Right kidney (tissue), 9 donors: Measurements from ENCODE around the gene PPP1R3A.
"Not testable (repeated sequence)": the region's sequence is repeated elsewhere in the genome, so short reads cannot be mapped to it uniquely, and the experiment has no call there.

Experiments
- DNase-seq: peaks from one replicate; pipeline ENCODE4 v3.0.0-alpha.2; 2016
- long read RNA-seq, 8 donors: transcript quantifications; one replicate each; lab custom pipeline, GENCODE V29; 2026

The PPP1R3A gene
- long read RNA-seq, donor 1: 0 reads
- long read RNA-seq, donor 2: 0 reads
- long read RNA-seq, donor 3: 0 reads
- long read RNA-seq, donor 4: 0 reads
- long read RNA-seq, donor 5: 0 reads
- long read RNA-seq, donor 6: 0 reads
- long read RNA-seq, donor 7: 0 reads
- long read RNA-seq, donor 8: 0 reads

DNA sequence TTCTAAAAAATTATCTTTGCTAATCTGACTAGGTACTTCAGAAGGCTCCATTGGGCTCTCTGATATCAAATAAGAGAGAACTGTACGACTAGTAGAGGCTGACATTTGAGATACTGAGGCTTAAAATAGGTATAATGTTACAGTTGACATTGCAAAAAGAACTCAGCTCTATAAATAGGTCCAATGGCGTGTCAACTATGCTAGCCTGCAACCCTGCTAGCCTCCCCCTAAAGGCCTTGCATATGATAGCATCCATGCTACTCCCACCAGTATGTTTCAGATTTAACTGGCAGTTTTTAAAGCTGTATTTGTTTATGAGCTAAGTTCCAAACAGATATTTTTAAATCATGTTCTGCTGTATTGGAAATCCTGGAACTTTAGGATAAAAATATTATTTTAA is at the start of gene PPP1R3A:
Gene PPP1R3A, minus strand, starts transcription at position 64 of the 400 bp plus-strand sequence. Its CDS starts 13 bp downstream, at position 51.
- DNase-seq: no peak

DNA sequence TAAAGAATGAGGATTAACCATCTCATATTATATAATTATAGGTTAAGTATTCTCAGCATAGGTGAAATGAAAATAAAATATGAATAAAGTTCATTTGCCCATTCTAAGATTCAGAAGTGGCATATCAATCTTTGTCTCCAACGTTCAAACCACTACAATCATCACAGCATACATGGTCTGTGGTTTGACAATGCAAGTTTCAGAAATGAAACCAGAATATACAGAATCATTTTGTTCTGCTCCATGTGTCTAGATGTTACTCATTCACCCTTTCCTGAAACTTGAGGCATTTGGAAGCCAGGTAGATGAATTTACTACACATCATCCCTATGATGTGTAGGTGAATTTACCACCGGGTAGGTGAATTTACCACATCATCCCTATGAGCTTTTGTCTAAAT is 44.5 kb upstream of the PPP1R3A start:
- no peak for DNase-seq

- no peak for DNase-seq
These were observed 41.1 kb upstream of the PPP1R3A start for GRCh38 chr7:113959910-113960309.

DNA sequence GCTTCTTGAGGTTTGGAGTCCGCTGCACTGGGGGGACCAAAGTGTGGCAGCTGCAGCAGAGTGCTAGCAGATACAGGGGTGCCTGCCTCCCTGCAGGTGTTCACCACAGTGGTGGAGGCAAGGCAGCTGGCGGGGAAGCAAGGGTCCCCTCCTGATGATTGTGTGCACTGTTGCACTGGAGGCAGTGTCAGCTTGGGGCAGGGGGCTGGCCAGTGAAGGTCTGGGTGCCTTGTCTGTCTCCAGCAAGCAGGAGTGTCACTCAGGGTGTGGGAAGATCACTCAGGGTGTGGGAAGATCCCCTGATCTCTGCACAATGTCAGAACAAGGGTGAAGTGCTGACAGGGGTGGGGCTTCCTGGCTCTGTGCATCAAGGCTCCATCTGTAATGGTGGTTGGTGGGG is 36.3 kb upstream of the PPP1R3A start:
- no peak for DNase-seq

DNA sequence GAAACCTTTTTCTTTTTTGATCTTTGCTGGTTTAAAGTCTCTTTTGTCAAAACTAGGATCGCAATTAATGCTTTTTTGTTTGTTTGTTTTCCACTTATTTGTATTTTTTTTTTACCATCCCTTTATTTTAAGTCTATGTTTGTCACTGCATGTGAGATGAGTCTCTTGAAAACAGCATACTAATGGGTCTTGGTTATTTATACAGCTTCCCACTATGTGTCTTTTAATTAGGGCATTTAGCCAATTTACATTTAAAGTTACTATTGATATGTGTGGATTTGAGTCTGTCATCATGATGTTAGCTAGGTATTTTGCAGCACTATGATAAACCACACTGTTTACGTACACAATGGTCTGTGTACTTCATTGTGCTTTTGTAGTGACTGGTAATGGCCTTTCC is 34.7 kb upstream of the PPP1R3A start:
- no peak for DNase-seq

- no peak for DNase-seq
These were observed 26.5 kb upstream of the PPP1R3A start for GRCh38 chr7:113945018-113945938.

GRCh38 chr7:113936982-113937381 is 18.2 kb upstream of the PPP1R3A start:
- DNase-seq: no peak

- DNase-seq: no peak
These were observed 17.7 kb upstream of the PPP1R3A start for GRCh38 chr7:113936535-113936934.

- DNase-seq: not testable (repeated sequence)
These were observed 10.6 kb upstream of the PPP1R3A start for GRCh38 chr7:113929389-113929788.

DNA sequence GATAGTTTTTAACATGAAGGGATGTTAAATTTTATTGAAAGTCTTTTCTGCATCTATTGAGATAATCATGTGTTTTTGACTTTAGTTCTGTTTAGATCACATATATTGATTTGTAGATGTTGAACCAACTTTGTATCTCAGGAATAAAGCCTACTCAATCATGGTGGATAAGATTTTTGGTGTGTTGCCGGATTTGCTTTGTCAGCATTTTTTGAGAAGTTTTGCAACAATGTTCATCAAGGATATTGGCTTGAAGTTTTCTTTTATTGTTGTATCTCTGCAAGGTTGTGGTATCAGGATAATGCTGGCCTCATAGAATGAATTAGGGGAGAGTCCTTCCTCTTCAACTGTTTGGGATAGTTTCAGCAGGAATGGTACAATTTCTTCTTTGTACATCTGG is 9.3 kb upstream of the PPP1R3A start:
- no peak for DNase-seq

DNA sequence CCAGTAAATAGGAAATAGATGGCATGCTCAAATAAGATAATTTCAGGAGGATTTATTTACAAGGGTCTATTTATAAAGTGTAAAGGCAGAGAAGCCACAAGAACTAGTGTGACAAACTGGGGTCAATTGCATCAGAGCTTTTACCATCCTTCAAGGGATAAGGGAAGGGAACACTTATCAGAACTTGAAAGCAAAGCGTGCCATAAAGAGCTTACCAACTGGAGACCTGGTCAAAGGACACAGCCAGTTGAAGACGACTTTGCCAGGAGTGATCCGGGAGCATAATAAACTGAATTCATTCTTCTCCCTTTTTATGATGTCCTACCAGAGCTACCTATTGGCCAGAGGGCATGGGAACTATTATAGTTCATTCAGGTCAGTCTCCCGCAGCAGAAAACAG is 3.2 kb upstream of the PPP1R3A start:
- no peak for DNase-seq

GRCh38 chr7:113921363-113921762 is 2.6 kb upstream of the PPP1R3A start:
- DNase-seq: no peak

DNA sequence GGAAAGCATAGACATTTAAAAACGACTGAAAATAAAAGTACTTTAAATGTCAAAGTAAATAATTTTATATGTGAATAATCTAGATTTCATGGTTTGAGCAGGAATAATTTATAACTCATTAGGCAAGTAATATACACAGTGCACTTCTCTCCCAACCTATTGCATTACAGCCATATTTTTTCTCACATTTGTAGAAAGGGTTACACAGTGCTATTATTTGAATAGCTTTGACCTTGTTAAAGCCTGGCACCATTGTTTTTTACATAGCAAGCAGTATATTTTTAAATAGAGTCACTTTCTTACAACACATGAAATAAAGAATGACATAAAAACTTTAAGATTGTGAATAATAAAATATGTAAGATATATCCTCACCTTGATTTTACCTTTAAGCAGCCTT is 969 bp downstream of the PPP1R3A start:
- no peak for DNase-seq

GRCh38 chr7:113915956-113916355 is 2.9 kb downstream of the PPP1R3A start:
- DNase-seq: no peak

DNA sequence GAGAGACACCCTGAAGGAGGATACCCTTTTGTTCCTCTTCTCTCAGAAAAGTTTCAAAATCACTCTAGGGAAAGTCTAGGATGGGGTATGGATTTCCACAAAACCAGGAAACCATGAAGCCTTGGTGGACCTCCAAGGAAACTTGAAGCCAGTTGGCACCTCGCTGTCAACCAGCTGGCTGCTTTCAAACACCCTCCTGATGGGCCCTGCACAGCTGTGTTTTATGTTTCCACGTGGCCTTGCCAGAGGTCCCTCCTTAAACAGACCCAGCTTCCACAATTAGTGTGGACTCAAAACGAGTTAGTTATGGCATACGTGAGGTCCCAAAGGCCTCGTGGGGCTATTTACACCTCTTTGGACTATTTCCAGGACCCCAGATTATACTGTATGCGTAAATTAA is 5.9 kb downstream of the PPP1R3A start:
- DNase-seq: no peak

DNA sequence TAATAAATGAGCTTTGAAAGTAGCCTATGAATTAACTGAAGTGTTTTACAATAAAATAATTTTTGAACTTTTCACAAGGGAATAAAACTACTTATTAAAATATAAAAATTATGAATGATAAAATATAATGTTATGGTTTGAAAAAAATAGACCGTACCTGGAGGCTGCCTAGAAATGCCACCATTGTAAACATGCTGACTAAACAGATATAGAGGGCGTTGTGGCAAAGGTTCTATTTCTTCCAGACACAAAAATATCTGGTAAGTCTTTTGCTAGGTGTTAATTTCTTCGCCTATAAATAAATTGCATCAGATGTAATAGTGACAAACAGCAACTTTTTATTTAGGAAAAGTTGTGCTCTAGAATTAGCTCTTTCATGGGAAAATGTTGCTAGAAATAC is 11.2 kb downstream of the PPP1R3A start:
- no peak for DNase-seq

DNA sequence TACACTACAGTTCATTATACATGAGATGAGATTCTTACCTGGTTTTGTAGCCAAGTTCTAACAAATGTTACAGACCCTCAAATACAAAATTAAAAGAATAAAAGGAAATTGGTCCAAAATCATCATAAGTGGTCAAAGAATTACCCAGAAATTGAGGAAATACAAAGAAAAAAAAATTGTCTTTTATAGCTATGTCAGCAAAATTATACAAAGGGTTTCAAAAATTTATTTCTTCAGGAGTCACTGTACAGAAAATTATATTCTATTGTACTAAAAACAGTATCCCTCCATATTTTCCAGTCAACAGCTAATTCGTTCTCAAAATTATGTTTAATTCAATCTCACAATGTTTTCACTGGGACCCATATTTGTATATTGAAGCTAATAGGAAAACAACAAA is 14.3 kb downstream of the PPP1R3A start:
- DNase-seq: no peak

DNA sequence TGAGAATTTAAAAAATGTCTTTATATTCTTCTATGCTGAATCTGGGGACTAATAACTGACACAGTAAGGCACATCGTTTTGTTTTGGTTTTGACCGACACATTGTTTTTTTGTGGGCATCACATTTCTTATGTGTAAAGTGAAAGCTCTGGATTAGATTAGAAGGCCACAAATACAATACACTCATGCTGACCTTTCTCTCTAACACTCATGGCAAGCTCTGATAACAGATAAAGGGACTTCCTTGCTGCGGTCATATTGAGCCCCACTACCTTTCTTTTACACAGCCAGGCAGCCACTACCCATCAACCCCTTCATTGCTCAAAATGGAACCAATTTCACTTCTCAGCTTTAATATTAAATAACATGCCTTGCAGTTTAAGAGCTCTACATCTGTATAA is 26.0 kb downstream of the PPP1R3A start:
- no peak for DNase-seq

DNA sequence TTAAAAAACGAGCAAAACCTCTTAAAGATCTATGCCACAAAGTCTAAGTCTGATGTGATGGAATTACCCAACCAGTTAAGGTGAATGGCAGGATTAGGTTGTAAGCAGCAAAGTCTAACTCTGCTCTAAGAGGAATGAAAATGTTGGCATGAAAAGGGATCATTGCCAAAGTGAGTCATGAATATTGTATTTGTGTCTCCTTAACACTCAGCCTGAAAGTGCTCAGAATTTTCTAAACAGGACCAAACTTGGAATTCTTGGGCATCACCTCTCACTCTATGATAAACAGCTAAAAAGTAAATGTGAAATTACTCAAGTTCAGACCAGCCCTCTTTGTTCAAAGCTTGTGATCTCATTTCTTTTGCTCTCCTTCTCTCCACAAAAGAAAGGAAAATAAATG is 27.0 kb downstream of the PPP1R3A start:
- no peak for DNase-seq

- DNase-seq: no peak
These were observed 27.8 kb downstream of the PPP1R3A start for GRCh38 chr7:113891031-113891350.

DNA sequence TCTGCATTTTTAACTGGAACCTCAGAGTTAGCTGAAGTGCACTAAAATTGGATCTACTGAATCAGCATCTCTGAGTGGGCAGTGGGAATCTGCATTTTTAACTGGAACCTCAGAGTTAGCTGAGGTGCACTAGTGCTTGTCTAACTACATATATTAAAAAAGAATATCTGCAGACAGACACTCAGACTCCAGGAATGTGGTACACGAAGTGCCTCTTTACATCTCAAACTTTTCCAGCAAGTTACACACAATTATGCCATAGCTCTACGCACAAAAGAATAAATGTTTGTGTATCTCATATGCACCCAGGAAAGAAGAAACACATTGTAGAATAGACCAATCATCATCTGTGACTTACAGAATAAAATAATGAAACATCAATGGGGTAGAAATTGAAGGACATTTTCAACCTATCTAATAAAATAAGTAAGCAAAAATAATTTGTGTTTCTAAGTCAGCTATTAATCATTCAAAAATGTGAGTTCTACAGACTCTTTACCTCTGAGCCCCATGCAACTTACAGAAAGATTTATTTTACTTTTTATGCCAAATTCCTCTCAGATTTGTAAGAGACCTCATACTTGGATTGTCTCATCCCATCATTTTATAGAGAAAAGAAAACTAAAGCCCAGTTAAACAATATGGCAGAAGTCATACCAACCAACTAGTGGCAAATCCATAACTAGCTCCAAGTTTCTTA is 28.3 kb downstream of the PPP1R3A start:
- no peak for DNase-seq

DNA sequence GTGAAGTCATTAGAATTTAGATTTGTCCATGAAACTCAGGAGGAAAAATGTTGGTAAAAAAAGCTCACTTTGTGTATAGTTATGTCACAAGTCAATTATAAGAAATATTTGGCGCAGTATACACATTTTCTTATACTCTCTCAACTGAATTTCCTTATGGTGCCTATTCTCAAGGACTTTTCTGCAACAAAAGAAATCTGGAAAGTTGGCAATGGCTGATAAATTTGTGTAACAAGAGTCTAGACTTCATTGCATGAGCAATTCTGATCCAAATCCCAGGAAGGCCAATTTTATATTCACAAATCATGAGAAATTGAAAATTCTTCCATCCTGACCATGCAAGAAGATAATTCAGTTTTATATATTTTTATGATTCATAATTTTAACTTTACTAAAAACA is 35.7 kb downstream of the PPP1R3A start:
- DNase-seq: no peak

GRCh38 chr7:113880559-113880958 is 38.2 kb downstream of the PPP1R3A start:
- DNase-seq: no peak
